GM23338 (cell line): ENCODE results near the gene UBQLN4. TPM values are rescaled to one million over a fixed set of nuclear protein-coding genes. Genes with fewer than 3 reads are reported as not detected.

Source experiments
- ATAC-seq: fragments of 200-7000 bp; cut with Tn5 transposase; 3 replicates; pipeline ENCODE4 v1.9.1; 2020
- DNase-seq: peaks from one replicate; pipeline ENCODE4 v3.0.0-alpha.2; 2015; ENCODE audit warnings: low spot score
- H2AFZ ChIP-seq: fragments of 200-600 bp; sonication (generic); 2 replicates; pipeline ENCODE4 v1.8.0; 2016; ENCODE audit warnings: antibody characterized with exemption, mild to moderate bottlenecking, moderate library complexity
- H3F3A ChIP-seq: fragments of 200-600 bp; sonication (generic); replicated peaks from 2 replicates; pipeline ENCODE4 v1.8.0; 2017; ENCODE audit warnings: antibody characterized with exemption, mixed run types, low read depth
- H3K27ac ChIP-seq: fragments of 200-600 bp; sonication (generic); 2 replicates; pipeline ENCODE4 v1.6.1; 2016; ENCODE audit warnings: low read depth
- H3K27me3 ChIP-seq: fragments of 200-600 bp; sonication (generic); 2 replicates; pipeline ENCODE4 v1.8.0; 2016; ENCODE audit warnings: mild to moderate bottlenecking, mixed run types, moderate library complexity; ENCODE audit not compliant: insufficient read depth
- H3K36me3 ChIP-seq: fragments of 200-600 bp; sonication (generic); 2 replicates; pipeline ENCODE4 v1.8.0; 2016; ENCODE audit warnings: mild to moderate bottlenecking; ENCODE audit not compliant: insufficient read depth
- H3K4me1 ChIP-seq: fragments of 200-600 bp; sonication (generic); 2 replicates; pipeline ENCODE4 v1.8.0; 2016; ENCODE audit warnings: mild to moderate bottlenecking, moderate library complexity; ENCODE audit not compliant: insufficient read depth
- H3K4me2 ChIP-seq: fragments of 200-600 bp; sonication (generic); 2 replicates; pipeline ENCODE4 v1.7.1; 2017; ENCODE audit warnings: mixed run types
- H3K4me3 ChIP-seq: fragments of 200-600 bp; sonication (generic); 2 replicates; pipeline ENCODE4 v1.6.1; 2016; ENCODE audit warnings: mixed run types
- H3K79me2 ChIP-seq: fragments of 200-600 bp; sonication (generic); replicated peaks from 2 replicates; pipeline ENCODE4 v1.8.0; 2017; ENCODE audit warnings: mild to moderate bottlenecking; ENCODE audit not compliant: insufficient read depth
- H3K9me2 ChIP-seq: fragments of 200-600 bp; sonication (generic); 2 replicates; pipeline ENCODE4 v1.8.0; 2017; ENCODE audit not compliant: insufficient read depth
- H4K20me1 ChIP-seq: fragments of 200-600 bp; sonication (generic); replicated peaks from 2 replicates; pipeline ENCODE4 v1.8.0; 2017; ENCODE audit warnings: mild to moderate bottlenecking; ENCODE audit not compliant: insufficient read depth
- H3K27ac Mint-ChIP-seq: 2 replicates; pipeline ENCODE4 v1.8.0; 2020; ENCODE audit warnings: inconsistent platforms, mild to moderate bottlenecking, moderate library complexity, mixed read lengths
- H3K27me3 Mint-ChIP-seq: 3 replicates; pipeline ENCODE4 v1.8.0; 2022; ENCODE audit warnings: low read depth, mild to moderate bottlenecking, moderate library complexity, mixed read lengths, inconsistent platforms; ENCODE audit not compliant: insufficient read depth, poor library complexity
- H3K36me3 Mint-ChIP-seq: 3 replicates; pipeline ENCODE4 v1.8.0; 2021; ENCODE audit warnings: low read depth, mild to moderate bottlenecking, inconsistent platforms, moderate library complexity, mixed read lengths
- H3K4me1 Mint-ChIP-seq: 3 replicates; pipeline ENCODE4 v1.8.0; 2020; ENCODE audit warnings: mild to moderate bottlenecking, inconsistent platforms, mixed read lengths
- H3K4me3 Mint-ChIP-seq: 3 replicates; pipeline ENCODE4 v1.8.0; 2021; ENCODE audit warnings: moderate library complexity, mild to moderate bottlenecking, inconsistent platforms, mixed read lengths
- H3K9me3 Mint-ChIP-seq: 3 replicates; pipeline ENCODE4 v1.8.0; 2020; ENCODE audit warnings: moderate library complexity, mild to moderate bottlenecking, inconsistent platforms, mixed read lengths
- CREB1 ChIP-seq: fragments of 250-450 bp; sonication (Bioruptor Pico); IDR thresholded peaks from 2 replicates; pipeline ENCODE4 v1.5.0; 2020; ENCODE audit warnings: low read depth, mild to moderate bottlenecking, moderate library complexity
- EZH2 ChIP-seq: fragments of 200-600 bp; sonication (generic); IDR thresholded peaks from one replicate; pipeline ENCODE4 v1.8.0; 2017; ENCODE audit warnings: antibody characterized with exemption, mild to moderate bottlenecking, low read depth; ENCODE audit not compliant: unreplicated experiment
- JUNB ChIP-seq: IDR thresholded peaks from one replicate; pipeline ENCODE4 v1.6.1; 2016; ENCODE audit warnings: antibody characterized with exemption; ENCODE audit not compliant: unreplicated experiment
- NANOG ChIP-seq: IDR thresholded peaks from 2 replicates; pipeline ENCODE4 v1.6.1; 2016; ENCODE audit warnings: antibody characterized with exemption, borderline replicate concordance
- STAT1 ChIP-seq: IDR thresholded peaks from one replicate; pipeline ENCODE4 v1.6.1; 2016; ENCODE audit warnings: antibody characterized with exemption; ENCODE audit not compliant: unreplicated experiment
- ZNF114 ChIP-seq: fragments of 250-450 bp; sonication (Bioruptor Pico); IDR thresholded peaks from 2 replicates; pipeline ENCODE4 v1.5.0; 2020; ENCODE audit warnings: mild to moderate bottlenecking, moderate library complexity
- ZNF331 ChIP-seq: fragments of 250-450 bp; sonication (Bioruptor Pico); IDR thresholded peaks from 2 replicates; pipeline ENCODE4 v1.5.0; 2020; ENCODE audit warnings: low read depth, mild to moderate bottlenecking, moderate library complexity
- ZNF462 ChIP-seq: fragments of 250-450 bp; sonication (Bioruptor Pico); IDR thresholded peaks from 2 replicates; pipeline ENCODE4 v1.5.0; 2020; ENCODE audit warnings: mild to moderate bottlenecking, moderate library complexity
- polyA plus RNA-seq: library from polyadenylated mRNA; unstranded; fragments of >200 nt; fragmentation: Nextera tagmentation; extraction: Ambion mirVana; gene quantifications from 2 replicates; pipeline ENCODE4 v1.2.1, GENCODE V29; 2016
- total RNA-seq: library from RNA; depleted of rRNA; stranded (reverse); fragments of >200 nt; shearing (Covaris generic); gene quantifications from 2 replicates; pipeline ENCODE4 v1.2.3, GENCODE V29; 2014
- TF ChIP-seq, protein P1 (sequence below), 2 experiments: fragments of 200-600 bp in 1 of 2; sonication (generic) in 1 of 2; conservative IDR thresholded peaks; 2 replicates each; pipeline versions ENCODE4 v1.5.1 to v1.6.1; 2016 to 2017; ENCODE audit warnings: antibody characterized with exemption in 2 of 2, low read depth in 2 of 2, mild to moderate bottlenecking in 2 of 2, moderate library complexity in 1 of 2
- TF ChIP-seq, protein P2 (sequence below): IDR thresholded peaks from one replicate; pipeline ENCODE4 v1.6.1; 2018; ENCODE audit warnings: antibody characterized with exemption; ENCODE audit not compliant: unreplicated experiment

UBQLN4 gene
- total and polyA plus RNA-seq, 2 experiments from 2014 or later = 10.0 to 30.5 TPM

DNA sequence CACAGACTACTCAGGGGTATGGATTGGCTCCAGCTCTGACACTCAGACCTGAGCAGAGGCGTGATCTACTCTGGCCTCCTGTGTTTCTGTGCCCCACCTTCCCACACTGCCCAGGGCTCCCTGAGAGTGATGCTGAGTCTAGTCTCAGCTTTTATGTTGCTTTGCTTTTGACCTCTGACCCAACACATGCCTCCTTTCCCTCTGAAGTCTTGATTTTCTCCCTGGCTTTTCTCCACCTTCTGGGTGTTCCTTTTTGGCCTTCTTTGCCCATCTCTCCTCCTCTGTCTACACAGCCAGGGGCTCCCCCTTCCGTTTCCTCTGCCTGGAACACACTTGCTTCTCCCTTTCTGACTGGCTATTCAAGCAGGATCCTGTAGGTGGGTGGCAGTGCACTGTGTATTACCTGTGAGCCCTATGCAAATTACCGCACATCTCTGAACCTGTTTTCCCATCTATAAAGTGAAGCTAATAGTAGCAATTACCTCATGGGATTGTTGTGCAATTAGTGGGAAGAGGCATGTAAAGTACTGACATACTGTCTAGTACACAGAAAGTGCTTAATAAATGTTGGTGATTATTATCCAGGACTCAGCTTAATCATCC is 42.4 kb upstream of the UBQLN4 start:
- Histone ChIP-seq H3K79me2 (0 out of 2 replicates have a peak, but pooled peaks cover 2% of the 10 kb centered on the region), H3K9me2 (no peaks in the 10 kb centered on the region), H3F3A (peaks cover 6% of the 10 kb centered on the region), H4K20me1 (peaks cover 6% of the 10 kb centered on the region; the same call in 1 of the 2 replicates), H3K27me3 (no peaks in the 10 kb centered on the region), H3K4me2 (no peak overlapping the region), H3K36me3 (no peaks in the 10 kb centered on the region), H2AFZ (no peak overlapping the region), H3K4me1 (peaks cover 11% of the 10 kb centered on the region), H3K27ac (peak overlapping the region; percentile 84), H3K4me3 (no peak overlapping the region)
- ATAC-seq (peak; percentile 29), DNase-seq (no peak)
- H3K9me3 Mint-ChIP-seq = no peaks in the 10 kb centered on the region
- H3K27ac Mint-ChIP-seq = no peak overlapping the region
- no peak overlapping the region for H3K4me3 Mint-ChIP-seq
- peaks cover 9% of the 10 kb centered on the region; the same call in 2 of the 3 replicates for H3K36me3 Mint-ChIP-seq
- H3K4me1 Mint-ChIP-seq = peaks cover 19% of the 10 kb centered on the region
- H3K27me3 Mint-ChIP-seq = peaks cover 7% of the 10 kb centered on the region
- TF ChIP-seq STAT1 = no peak
- TF ChIP-seq, protein P1, sequence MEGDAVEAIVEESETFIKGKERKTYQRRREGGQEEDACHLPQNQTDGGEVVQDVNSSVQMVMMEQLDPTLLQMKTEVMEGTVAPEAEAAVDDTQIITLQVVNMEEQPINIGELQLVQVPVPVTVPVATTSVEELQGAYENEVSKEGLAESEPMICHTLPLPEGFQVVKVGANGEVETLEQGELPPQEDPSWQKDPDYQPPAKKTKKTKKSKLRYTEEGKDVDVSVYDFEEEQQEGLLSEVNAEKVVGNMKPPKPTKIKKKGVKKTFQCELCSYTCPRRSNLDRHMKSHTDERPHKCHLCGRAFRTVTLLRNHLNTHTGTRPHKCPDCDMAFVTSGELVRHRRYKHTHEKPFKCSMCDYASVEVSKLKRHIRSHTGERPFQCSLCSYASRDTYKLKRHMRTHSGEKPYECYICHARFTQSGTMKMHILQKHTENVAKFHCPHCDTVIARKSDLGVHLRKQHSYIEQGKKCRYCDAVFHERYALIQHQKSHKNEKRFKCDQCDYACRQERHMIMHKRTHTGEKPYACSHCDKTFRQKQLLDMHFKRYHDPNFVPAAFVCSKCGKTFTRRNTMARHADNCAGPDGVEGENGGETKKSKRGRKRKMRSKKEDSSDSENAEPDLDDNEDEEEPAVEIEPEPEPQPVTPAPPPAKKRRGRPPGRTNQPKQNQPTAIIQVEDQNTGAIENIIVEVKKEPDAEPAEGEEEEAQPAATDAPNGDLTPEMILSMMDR (conservative IDR thresholded peaks at IDR 0.05; ENCODE audit: low read depth in 2 of 2) = peak in 1 of 2 experiments; percentile 28; a peak in 2 of 4 replicates
- TF ChIP-seq CREB1 = no peak
- no peak for TF ChIP-seq JUNB

- no peak overlapping the region for H3K4me3 ChIP-seq
- Mint-ChIP-seq H3K4me3 (no peak overlapping the region), H3K27ac (no peak overlapping the region), H3K27me3 (peaks cover 6% of the 10 kb centered on the region), H3K36me3 (peaks cover 12% of the 10 kb centered on the region; the same call in 2 of the 3 replicates), H3K4me1 (peaks cover 25% of the 10 kb centered on the region), H3K9me3 (no peaks in the 10 kb centered on the region)
- H2AFZ ChIP-seq = no peak overlapping the region
- no peak overlapping the region for H3K27ac ChIP-seq
- peaks cover 13% of the 10 kb centered on the region for H3F3A ChIP-seq
- H3K4me1 ChIP-seq = peaks cover 16% of the 10 kb centered on the region
- ATAC-seq = no peak
- H4K20me1 ChIP-seq = peaks cover 6% of the 10 kb centered on the region; the same call in 1 of the 2 replicates
- no peaks in the 10 kb centered on the region for H3K9me2 ChIP-seq
- H3K79me2 ChIP-seq = 0 out of 2 replicates have a peak, but pooled peaks cover 2% of the 10 kb centered on the region
- H3K36me3 ChIP-seq = no peaks in the 10 kb centered on the region
- no peak for DNase-seq
- H3K27me3 ChIP-seq = no peaks in the 10 kb centered on the region
- H3K4me2 ChIP-seq = no peak overlapping the region
- TF ChIP-seq ZNF331 (CRISPR knock-in tag) (no peak), JUNB (no peak), ZNF114 (CRISPR knock-in tag) (no peak), EZH2 (no peak), NANOG (no peak), ZNF462 (CRISPR knock-in tag) (no peak)
- TF ChIP-seq, protein P2, sequence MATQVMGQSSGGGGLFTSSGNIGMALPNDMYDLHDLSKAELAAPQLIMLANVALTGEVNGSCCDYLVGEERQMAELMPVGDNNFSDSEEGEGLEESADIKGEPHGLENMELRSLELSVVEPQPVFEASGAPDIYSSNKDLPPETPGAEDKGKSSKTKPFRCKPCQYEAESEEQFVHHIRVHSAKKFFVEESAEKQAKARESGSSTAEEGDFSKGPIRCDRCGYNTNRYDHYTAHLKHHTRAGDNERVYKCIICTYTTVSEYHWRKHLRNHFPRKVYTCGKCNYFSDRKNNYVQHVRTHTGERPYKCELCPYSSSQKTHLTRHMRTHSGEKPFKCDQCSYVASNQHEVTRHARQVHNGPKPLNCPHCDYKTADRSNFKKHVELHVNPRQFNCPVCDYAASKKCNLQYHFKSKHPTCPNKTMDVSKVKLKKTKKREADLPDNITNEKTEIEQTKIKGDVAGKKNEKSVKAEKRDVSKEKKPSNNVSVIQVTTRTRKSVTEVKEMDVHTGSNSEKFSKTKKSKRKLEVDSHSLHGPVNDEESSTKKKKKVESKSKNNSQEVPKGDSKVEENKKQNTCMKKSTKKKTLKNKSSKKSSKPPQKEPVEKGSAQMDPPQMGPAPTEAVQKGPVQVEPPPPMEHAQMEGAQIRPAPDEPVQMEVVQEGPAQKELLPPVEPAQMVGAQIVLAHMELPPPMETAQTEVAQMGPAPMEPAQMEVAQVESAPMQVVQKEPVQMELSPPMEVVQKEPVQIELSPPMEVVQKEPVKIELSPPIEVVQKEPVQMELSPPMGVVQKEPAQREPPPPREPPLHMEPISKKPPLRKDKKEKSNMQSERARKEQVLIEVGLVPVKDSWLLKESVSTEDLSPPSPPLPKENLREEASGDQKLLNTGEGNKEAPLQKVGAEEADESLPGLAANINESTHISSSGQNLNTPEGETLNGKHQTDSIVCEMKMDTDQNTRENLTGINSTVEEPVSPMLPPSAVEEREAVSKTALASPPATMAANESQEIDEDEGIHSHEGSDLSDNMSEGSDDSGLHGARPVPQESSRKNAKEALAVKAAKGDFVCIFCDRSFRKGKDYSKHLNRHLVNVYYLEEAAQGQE = no peak
These were observed 38.0 kb upstream of the UBQLN4 start for GRCh38 chr1:156091610-156092009.
